NCI-H226 (cell line): ENCODE data around the gene SLC5A12.
"Not testable (repeated sequence)": the region's sequence is repeated elsewhere in the genome, so short reads cannot be mapped to it uniquely, and the experiment has no call there.

Source experiments
- DNase-seq: peaks from one replicate; pipeline ENCODE4 v3.0.0-alpha.2; 2015

The SLC5A12 gene

DNA sequence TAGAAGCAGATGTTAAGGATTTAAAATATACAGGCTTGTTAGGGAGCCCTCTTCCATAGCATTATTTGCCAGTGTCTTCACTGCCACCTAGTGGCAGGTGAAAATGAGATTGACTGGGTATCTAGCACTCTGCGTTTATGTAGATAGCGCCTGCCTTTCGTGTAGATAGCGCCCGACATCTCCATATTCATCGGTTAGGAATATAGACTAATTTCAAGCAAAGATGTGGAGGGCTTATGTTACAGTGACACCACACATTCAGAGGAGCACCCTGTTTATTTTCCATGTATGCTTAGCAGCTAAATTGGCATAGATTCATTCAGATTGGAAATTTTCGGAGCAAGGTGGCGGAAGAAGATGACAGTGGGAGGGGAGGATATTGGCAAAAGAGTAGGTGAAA, 72.0 kb downstream of the SLC5A12 start:
- DNase-seq, result peak; percentile 37

GRCh38 chr11:26643314-26643713, 78.5 kb downstream of the SLC5A12 start:
- DNase-seq, result not testable (repeated sequence)

DNA sequence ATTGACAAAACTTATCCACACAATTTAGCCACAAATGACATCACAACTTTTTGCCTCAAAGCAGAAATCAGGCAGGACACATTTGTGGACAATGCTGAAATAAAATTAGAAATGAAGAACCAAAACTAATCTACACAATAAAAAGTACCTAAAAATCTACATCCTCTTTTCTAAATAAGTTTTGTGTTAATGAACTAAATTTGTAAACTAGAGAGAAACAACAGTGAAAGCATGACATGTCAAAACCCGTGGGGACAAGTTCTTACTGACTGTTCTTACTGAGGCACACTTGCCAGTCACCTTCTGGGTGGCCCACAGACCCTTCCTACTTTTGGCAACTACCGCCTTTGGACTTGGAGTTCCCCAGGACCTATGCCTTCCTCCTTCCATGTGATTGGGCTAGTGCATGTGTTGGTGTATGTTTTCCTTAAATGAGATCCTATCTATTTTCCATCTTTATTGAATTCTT, 89.1 kb downstream of the SLC5A12 start:
- no peak for DNase-seq

DNA sequence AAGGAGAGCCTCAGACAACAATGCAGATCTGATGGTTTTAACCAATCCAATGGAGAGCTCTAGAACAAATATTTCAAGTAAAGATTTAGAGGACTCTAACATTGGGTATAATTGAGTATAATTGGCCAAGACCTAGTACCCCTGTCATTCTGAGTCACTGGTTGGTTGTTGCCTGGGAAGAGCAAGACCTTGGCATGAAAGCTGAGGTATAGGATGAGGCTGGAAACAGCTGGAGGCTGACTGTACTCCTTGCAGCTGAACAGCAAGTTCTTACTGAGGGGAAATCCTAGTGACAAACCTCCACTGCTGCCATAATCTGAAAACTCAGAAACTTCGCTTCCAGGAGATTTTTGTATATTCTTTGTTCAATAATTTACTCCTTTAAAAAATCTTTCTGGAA, 95.5 kb downstream of the SLC5A12 start:
- no peak for DNase-seq

DNA sequence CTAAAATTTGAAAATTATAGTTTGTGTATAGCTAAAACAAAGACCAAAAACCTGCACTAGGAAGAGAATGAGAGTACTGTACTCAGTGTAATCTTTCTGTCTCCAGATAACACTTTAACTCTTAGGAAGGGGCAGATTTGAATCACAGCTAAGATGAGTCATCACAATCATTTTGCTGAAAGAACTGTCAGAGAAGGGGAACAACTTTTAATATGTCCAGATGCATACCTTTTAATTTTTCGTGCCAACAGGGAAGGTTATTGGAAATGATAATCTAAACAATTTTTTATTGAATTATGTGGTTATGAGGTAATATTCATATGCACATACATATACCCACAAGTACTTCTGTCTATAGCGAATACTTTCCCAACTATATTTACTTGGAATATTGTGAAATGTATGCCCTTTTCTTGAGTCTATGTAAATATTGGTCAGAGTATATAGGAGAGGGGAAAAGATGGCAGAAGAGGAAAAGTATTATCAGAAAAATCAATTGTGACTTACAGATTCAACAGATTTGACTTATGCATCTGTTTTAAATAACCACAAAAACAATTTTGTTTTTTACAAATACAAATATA, 98.7 kb downstream of the SLC5A12 start:
- peak; percentile 62 for DNase-seq

DNA sequence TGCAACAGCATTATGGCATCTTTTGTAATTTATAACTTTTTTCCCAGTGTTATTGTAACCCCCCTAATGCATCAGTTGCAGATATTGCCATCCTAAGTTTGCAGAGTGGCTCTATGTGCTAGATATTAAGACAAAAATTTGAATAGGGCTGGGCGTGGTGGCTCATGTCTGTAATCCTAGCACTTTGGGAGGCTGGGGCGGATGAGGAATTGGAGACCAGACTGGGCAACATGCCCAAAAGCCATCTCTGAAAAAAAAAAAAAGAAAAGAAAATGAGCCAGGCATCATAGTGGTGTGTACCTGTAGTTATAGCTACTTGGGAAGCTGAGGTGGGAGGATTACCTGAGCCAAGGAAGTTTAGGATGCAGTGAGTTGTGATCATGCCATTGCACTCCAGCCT, 99.7 kb downstream of the SLC5A12 start:
- DNase-seq, result no peak

DNA sequence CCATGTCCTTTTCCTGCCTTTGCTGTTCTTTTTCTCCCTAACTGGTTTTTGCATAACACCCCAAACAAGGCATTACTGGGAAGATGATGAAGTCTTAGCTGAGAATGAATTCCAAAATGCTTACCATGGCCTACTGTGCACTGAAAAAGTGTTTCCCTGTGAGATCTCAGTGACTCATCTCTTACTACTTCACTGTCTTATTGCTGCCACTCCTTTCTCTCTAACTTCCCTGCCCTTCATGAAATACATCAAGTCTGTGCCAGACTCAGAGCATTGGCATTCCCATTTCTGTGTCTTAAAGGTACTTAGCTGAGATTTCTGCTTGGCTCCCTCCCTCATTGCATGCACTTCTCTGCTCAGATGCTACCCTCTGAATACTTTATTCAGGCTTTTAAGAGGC, 100.7 kb downstream of the SLC5A12 start:
- peak; percentile 93 for DNase-seq

- no peak for DNase-seq
Observed at GRCh38 chr11:26620282-26621045, 101.4 kb downstream of the SLC5A12 start.

DNA sequence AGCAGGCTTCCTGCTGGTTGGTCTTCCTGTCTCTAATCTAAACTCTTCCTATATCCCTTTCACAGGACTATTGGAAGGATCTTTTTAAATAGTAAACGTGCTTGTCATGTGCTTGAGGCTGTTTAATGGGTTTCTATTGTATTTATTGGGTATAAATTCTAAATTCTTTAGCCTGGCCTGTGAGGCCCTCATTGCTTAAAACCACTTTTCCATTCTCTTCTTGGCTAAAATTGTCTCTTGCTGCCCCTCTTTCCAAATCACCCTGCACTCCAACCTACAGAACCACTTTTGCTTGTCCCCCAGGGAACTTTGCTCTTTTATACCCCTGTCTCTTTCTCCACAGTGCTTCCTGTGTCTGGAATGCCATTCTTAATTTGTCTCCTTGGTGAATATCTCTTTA, 103.4 kb downstream of the SLC5A12 start:
- no peak for DNase-seq
